Breast epithelium (tissue), 3 donors: ENCODE data around the gene PARP3.

Experiments used
- POLR2A ChIP-seq: fragments of 450-650 bp; IDR thresholded peaks from one replicate; pipeline ENCODE4 v1.6.1; 2016; ENCODE audit warnings: antibody characterized with exemption, mild to moderate bottlenecking, moderate library complexity
- POLR2AphosphoS5 ChIP-seq, 3 donors: sonication (generic); formaldehyde crosslinking; IDR thresholded peaks; one replicate each; pipeline ENCODE4 v1.6.1; 2017; ENCODE audit warnings: antibody characterized with exemption in 3 of 3
- TF ChIP-seq, protein P1 (sequence below), 3 donors: fragments of 450-650 bp; IDR thresholded peaks; one replicate each; pipeline ENCODE4 v1.5.1; 2016 to 2017; ENCODE audit warnings: antibody characterized with exemption in 3 of 3, mild to moderate bottlenecking in 3 of 3, moderate library complexity in 3 of 3

DNA sequence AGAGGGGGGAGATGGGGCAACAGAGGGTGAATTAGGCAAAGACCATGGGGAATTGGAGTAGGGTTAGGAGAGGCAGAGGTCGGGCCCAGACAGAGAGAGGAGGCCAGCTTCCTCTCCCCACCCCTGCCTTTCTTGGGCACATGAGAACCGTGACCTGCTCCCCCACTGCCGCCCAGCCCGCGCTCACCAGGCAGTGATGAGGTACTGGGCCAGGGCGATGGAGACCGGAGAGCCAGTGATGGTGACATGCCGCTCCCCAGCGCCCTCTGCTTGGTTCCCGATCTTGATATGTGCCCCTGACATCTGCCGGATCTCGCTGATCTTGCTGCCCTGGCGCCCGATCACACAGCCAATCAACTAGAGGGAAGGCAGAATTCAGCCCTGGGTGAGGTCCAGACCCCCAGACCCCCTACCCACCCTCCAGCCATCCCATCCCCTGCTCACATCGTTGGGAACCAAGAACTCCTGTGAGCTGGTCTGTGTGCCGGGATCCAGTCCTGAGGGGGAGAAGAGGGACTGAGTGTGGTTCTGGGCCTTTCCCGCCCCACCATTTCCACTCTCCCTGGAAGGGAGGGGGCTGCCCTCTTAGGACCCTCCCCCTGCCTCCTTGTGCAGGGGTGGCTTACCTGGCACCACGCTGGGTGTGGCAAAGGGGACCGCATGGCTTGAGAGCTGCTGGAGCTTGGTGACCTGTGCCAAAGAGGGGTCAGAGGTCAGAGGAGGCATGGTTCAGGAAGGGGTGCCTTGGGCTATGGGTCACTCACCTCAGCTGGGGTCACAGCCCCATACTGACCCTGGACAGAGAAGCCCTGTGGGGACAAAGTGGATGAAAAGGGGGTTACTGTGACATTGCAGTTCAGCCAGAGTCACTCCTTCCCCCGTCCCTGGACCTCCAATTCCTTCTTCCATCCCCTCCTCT is 16.7 kb downstream of the PARP3 start:
- TF ChIP-seq, protein P1, sequence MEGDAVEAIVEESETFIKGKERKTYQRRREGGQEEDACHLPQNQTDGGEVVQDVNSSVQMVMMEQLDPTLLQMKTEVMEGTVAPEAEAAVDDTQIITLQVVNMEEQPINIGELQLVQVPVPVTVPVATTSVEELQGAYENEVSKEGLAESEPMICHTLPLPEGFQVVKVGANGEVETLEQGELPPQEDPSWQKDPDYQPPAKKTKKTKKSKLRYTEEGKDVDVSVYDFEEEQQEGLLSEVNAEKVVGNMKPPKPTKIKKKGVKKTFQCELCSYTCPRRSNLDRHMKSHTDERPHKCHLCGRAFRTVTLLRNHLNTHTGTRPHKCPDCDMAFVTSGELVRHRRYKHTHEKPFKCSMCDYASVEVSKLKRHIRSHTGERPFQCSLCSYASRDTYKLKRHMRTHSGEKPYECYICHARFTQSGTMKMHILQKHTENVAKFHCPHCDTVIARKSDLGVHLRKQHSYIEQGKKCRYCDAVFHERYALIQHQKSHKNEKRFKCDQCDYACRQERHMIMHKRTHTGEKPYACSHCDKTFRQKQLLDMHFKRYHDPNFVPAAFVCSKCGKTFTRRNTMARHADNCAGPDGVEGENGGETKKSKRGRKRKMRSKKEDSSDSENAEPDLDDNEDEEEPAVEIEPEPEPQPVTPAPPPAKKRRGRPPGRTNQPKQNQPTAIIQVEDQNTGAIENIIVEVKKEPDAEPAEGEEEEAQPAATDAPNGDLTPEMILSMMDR (IDR thresholded peaks at IDR 0.05), result no peak
- TF ChIP-seq POLR2AphosphoS5 (IDR thresholded peaks at IDR 0.05) (no peak), POLR2A (no peak)
